Limb (tissue), 2 donors: Measurements from ENCODE around the gene MICAL3.
A peak's percentile ranks its signal among the peaks of the same experiment; 100 is the strongest.

Experiments used
- DNase-seq, 2 donors: peaks; one replicate each; pipeline ENCODE4 v3.0.0-alpha.2; 2016; ENCODE audit errors: extremely low spot score in 2 of 2

MICAL3 gene

GRCh38 chr22:17782158-17782557, 242.2 kb downstream of the MICAL3 start:
- no peak for DNase-seq

GRCh38 chr22:17781319-17782031, 242.9 kb downstream of the MICAL3 start:
- DNase-seq, result peak in 1 of 2 donors; percentile 50

- DNase-seq, result no peak
Measured at GRCh38 chr22:17780741-17781318, 243.5 kb downstream of the MICAL3 start.

GRCh38 chr22:17780116-17780740, 244.1 kb downstream of the MICAL3 start:
- DNase-seq, result no peak

DNA sequence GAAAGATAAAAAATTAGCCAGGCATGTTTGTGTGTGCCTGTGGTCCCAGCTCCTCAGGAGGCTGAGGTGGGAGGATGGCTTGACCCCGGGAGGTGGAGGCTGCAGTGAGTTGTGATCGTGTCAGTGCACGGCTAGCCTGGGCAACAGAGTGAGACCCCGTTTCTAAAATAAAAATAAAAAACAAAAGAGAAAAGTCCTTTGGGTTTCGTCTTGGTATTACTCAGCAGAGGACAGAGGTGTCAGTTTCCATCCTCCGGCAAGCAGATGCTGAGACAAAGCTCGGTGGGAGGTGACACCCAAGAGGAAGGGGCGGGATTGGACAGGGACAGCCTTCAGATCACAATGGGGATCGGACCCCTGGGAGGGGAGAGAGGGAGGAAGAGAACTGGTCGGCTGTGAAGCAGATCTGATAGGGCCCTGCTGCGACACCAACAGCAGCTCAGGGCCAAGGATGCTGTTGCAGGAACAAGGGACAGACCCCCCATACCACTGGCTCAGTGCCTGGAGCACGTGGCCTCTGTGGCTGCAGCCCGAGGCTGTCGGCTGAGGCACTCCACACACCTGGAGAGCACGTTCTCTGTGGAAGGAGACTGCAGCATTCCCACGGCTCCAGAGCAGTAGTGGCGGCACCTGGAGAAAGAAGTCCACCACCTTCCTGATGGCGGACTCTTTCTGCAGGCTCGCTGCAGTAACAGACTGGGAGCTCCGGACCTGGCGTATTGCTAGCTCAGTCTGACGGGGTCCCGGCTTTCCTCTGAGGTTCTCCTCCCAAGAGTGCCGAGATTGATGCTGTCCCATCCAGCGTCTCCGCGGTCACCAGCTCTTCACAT, 244.9 kb downstream of the MICAL3 start:
- no peak for DNase-seq

DNA sequence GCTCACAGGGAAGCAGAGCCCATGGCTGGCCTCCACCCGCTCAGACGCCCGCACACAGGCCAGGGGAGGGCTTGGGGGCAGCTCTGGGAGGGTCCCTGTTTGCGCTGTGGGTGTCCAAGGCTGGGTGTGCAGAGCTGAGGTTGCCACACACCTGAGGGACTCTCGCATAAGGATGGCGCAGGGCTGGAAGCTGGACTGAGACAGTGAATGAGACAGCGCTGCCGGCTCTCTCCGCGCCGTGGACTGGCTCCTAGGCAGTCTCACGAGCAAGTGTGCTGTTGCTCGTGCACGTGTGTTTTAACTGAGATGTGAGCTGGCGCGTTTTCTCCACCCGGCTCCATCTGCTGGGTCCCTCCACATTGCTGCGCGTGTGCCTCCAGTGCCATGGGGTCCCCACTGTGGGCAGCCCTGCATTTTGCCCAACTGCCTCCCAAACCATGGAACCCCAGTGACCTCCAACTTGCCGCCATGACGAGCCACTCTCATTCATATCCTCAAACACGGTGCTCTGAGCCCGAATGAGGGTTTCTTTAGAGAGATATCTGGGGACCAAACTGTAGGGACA, 245.9 kb downstream of the MICAL3 start:
- no peak for DNase-seq

DNA sequence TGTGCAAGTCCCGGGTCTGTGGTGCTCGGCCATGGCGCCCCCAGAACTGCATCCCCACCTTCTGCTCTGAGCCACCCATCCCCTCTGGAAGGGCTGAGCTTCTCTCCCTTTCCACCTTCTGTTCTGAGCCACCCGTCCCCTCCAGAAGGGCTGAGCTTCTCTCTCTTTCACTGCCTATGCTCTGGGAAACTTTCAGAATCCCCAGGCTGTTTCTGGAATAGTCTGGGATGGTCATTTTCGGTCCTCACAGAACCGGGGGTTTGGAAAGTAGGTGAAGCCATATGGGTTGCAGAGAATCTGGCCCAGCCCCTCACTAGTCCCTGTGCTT, 246.7 kb downstream of the MICAL3 start:
- no peak for DNase-seq

- peak in 1 of 2 donors; percentile 29 for DNase-seq
Measured at GRCh38 chr22:17777005-17777716, 247.2 kb downstream of the MICAL3 start.

GRCh38 chr22:17775781-17776465, 248.4 kb downstream of the MICAL3 start:
- peak in 1 of 2 donors; percentile 20 for DNase-seq

DNA sequence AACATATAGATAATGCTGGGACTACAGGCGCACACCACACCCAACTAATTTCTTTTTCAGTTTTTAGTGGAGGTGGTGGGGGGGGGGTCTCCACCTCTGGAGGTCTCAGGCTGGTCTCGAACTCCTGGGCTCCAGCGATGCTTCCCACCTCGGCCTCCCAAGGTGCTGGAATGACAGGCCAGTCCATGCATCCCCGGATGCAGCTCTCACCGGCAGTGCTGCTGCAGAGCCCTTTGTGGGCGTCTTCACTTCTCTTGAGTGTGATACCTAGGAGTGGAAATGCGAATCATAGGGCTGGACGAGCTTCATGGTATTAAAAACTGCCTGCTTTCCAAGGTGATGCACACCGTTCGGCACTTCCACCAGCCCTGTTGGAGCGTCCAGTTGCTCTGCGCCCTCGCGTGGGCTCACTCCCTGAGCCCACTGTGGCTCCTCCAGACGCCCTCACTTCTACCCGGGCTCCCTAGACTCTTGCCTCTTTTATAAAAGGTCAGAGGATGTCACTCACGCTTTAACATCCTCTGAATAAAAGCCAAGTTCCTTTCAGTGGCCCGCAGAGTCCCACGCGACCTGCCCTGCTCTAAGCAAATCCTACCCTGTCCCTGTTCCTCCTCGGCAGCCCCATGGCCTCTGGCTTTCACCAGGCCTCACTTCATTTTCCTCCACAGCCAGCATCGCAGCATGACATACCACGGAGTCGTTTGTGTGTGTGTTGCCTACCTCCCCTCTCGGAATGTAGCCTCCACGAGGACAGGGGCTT, 249.3 kb downstream of the MICAL3 start:
- peak in 1 of 2 donors; percentile 19 for DNase-seq

- DNase-seq, result peak in 1 of 2 donors; percentile 62
Measured at GRCh38 chr22:17774206-17774925, 250.0 kb downstream of the MICAL3 start, which contains the start of gene BID. TSS of gene BID (minus strand) at chr22:17774469. CDS start at chr22:17750116, 24,353 bp downstream.

DNA sequence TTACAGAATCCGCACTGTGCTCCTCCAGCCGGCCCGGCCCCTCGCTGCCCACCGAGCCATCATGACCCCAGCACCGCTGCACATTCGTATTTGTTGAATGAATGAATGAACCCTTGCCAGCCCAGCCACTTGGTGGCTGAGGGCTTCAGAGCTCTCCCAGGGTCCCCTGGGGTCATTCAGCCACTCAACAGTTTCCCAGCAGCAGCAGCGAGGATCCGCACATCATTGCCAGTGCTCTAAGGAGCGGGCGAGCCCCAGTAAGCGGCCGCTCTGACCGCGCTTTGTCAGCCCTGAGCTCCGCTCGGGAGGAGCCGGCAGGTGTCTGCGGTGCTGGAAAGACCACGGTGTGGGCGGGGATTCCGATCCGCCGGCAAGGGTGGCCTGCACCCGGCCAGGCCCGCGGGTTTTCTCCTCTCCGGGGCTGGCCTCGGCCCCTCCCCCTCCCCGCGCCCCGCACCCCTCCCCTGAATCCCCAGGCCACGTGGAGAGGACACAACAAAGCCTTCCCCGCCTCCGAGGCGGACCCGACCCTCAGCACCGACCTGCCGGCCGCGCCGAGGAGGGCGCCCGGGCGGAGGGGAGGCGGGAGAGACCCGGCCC, 250.7 kb downstream of the MICAL3 start:
- DNase-seq, result peak in 1 of 2 donors; percentile 79

GRCh38 chr22:17772958-17773605, 251.3 kb downstream of the MICAL3 start:
- DNase-seq, result peak in 1 of 2 donors; percentile 45

GRCh38 chr22:17772249-17772957, 252.0 kb downstream of the MICAL3 start:
- no peak for DNase-seq

- DNase-seq, result peak in 1 of 2 donors; percentile 20
Measured at GRCh38 chr22:17770180-17771077, 253.9 kb downstream of the MICAL3 start.

GRCh38 chr22:17769716-17770082, 254.7 kb downstream of the MICAL3 start:
- DNase-seq, result no peak
